GM23248 (cell line): ENCODE data around the gene INPP5A.

Source experiments
- EZH2 ChIP-seq: fragments of 200-600 bp; sonication (generic); IDR thresholded peaks from 2 replicates; pipeline ENCODE4 v1.6.1; 2018; ENCODE audit warnings: antibody characterized with exemption, mild to moderate bottlenecking; ENCODE audit not compliant: insufficient read depth, poor library complexity, severe bottlenecking
- EZH2phosphoT487 ChIP-seq: fragments of 200-600 bp; sonication (generic); IDR thresholded peaks from 2 replicates; pipeline ENCODE4 v1.6.1; 2018; ENCODE audit warnings: antibody characterized with exemption, moderate library complexity, mild to moderate bottlenecking, low read depth; ENCODE audit not compliant: insufficient read depth

GRCh38 chr10:132585732-132586722, 48.4 kb downstream of the INPP5A start:
- no peak for TF ChIP-seq EZH2
- TF ChIP-seq EZH2phosphoT487 = no peak
